ENCODE data around the gene EEF2KMT.
A peak's percentile ranks its signal among the peaks of the same experiment; 100 is the strongest.

Gene EEF2KMT

GRCh38 chr16:5105039-5105438 is 7.4 kb upstream of the EEF2KMT start:
- TF ChIP-seq NFIC (IDR thresholded peaks at IDR 0.05) (peak; percentile 89), EP300 (IDR thresholded peaks at IDR 0.05; ENCODE audit: borderline replicate concordance) (peak; percentile 44; the same call in 1 of the 2 replicates), MAX (IDR thresholded peaks at IDR 0.05) (peak; percentile 50; the same call in 1 of the 2 replicates), TCF12 (IDR thresholded peaks at IDR 0.05; ENCODE audit: low read depth) (peak; percentile 56; the same call in 1 of the 2 replicates), TEAD4 (IDR thresholded peaks at IDR 0.05) (peak; percentile 88)

- TF ChIP-seq CREB1 (IDR thresholded peaks at IDR 0.05; ENCODE audit: low read depth) (0 out of 2 replicates have a peak, but pooled peaks have one; percentile 7), ZBTB7A (IDR thresholded peaks at IDR 0.05; ENCODE audit: low read depth) (0 out of 2 replicates have a peak, but pooled peaks have one; percentile 57)
These were observed 895 bp upstream of the EEF2KMT start for GRCh38 chr16:5098221-5099159.

GRCh38 chr16:5097061-5097469 is 530 bp downstream of the EEF2KMT start:
- TF ChIP-seq ZBTB7A (IDR thresholded peaks at IDR 0.05; ENCODE audit: low read depth): 0 out of 2 replicates have a peak, but pooled peaks have one; percentile 52

- peak; percentile 62 for TF ChIP-seq REST (IDR thresholded peaks at IDR 0.05; ENCODE audit: low read depth)
These were observed 2.3 kb downstream of the EEF2KMT start for GRCh38 chr16:5095145-5095830.

- peak; percentile 61 for TF ChIP-seq RAD21 (IDR thresholded peaks at IDR 0.05; ENCODE audit: low read depth)
These were observed 12.8 kb downstream of the EEF2KMT start for GRCh38 chr16:5084802-5085201.

- TF ChIP-seq TCF12 (IDR thresholded peaks at IDR 0.05; ENCODE audit: low read depth) (no peak), TEAD4 (IDR thresholded peaks at IDR 0.05) (no peak), FOXM1 (IDR thresholded peaks at IDR 0.05; ENCODE audit: borderline replicate concordance, low read depth) (no peak), CREB1 (IDR thresholded peaks at IDR 0.05; ENCODE audit: low read depth) (no peak), CEBPB (IDR thresholded peaks at IDR 0.05) (no peak), EGR1 (IDR thresholded peaks at IDR 0.05) (no peak)
These were observed 19.0 kb downstream of the EEF2KMT start for GRCh38 chr16:5078626-5079025.

- no peak for TF ChIP-seq EP300 (IDR thresholded peaks at IDR 0.05; ENCODE audit: borderline replicate concordance)
- no peak for TF ChIP-seq TCF12 (IDR thresholded peaks at IDR 0.05; ENCODE audit: low read depth)
- no peak for TF ChIP-seq MAX (IDR thresholded peaks at IDR 0.05)
- no peak for TF ChIP-seq CREB1 (IDR thresholded peaks at IDR 0.05; ENCODE audit: low read depth)
- TF ChIP-seq TAF1 (IDR thresholded peaks at IDR 0.05; ENCODE audit: low read depth): no peak
- no peak for TF ChIP-seq ZBTB7A (IDR thresholded peaks at IDR 0.05; ENCODE audit: low read depth)
- TF ChIP-seq CEBPB (IDR thresholded peaks at IDR 0.05): no peak
- no peak for TF ChIP-seq FOXM1 (IDR thresholded peaks at IDR 0.05; ENCODE audit: borderline replicate concordance, low read depth)
- TF ChIP-seq TEAD4 (IDR thresholded peaks at IDR 0.05): no peak
- TF ChIP-seq YY1 (IDR thresholded peaks at IDR 0.05; ENCODE audit: low read depth): no peak
- no peak for TF ChIP-seq RAD21 (IDR thresholded peaks at IDR 0.05; ENCODE audit: low read depth)
- no peak for TF ChIP-seq EGR1 (IDR thresholded peaks at IDR 0.05)
- TF ChIP-seq USF1 (IDR thresholded peaks at IDR 0.05): no peak
- TF ChIP-seq NFIC (IDR thresholded peaks at IDR 0.05): no peak
- TF ChIP-seq REST (IDR thresholded peaks at IDR 0.05; ENCODE audit: low read depth): no peak
These were observed 20.3 kb downstream of the EEF2KMT start for GRCh38 chr16:5077304-5077703.

Data from Ishikawa (cell line).